ENCODE results near the gene GPC3. TPM values are rescaled to one million over a fixed set of nuclear protein-coding genes. Genes with fewer than 3 reads are reported as not detected.
"Not testable (repeated sequence)": the region's sequence is repeated elsewhere in the genome, so short reads cannot be mapped to it uniquely, and the experiment has no call there.

GPC3 gene
- polyA plus RNA-seq, 1 of the 3 experiments (the other 2 are of a cell fraction): 1.4 TPM

DNA sequence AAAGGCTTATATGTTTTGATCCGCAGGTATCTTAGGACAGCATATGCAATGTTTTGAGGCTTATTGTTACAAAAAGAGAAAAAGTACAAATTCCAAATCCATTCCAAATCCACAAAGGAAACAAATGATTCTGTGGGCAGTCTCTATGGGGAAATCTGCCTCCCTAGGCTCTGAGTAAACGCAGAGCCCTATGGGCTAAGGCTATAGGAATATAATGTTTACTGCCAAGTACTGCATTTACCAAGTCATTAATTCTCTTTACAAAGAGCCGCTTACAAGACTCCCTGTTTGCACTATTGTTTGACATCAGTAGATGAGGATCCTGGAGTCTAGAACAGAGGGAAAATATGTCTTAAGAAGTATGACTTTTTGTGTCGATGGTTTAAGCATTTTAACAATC, 357.7 kb downstream of the GPC3 start:
- Histone ChIP-seq H3K4me1 (ENCODE audit: control insufficient read depth in 1 of 2, insufficient read depth in 2 of 2, low read depth in 1 of 2, low read length in 1 of 2) (no peaks in the 10 kb centered on the region), H3K4me3 (ENCODE audit: low read depth in 2 of 2, low read length in 1 of 2) (no peak overlapping the region), H3K27me3 (ENCODE audit: insufficient read depth) (no peaks in the 10 kb centered on the region), H3K9me3 (no peaks in the 10 kb centered on the region), H3K9ac (no peak overlapping the region), H4K20me1 (ENCODE audit: insufficient read depth) (no peaks in the 10 kb centered on the region), H3K9me2 (no peaks in the 10 kb centered on the region), H3K79me2 (ENCODE audit: insufficient read depth) (no peaks in the 10 kb centered on the region), H3K4me2 (no peak overlapping the region), H2AFZ (ENCODE audit: low read depth) (no peak overlapping the region), H3K27ac (ENCODE audit: low read depth in 2 of 2, low read length in 1 of 2) (no peak overlapping the region), H3F3A (replicated peaks; ENCODE audit: insufficient read depth) (no peaks in the 10 kb centered on the region), H3K36me3 (replicated peaks in 1 of 2; ENCODE audit: control insufficient read depth in 1 of 2, insufficient read depth in 2 of 2, low read length in 1 of 2) (no peaks in the 10 kb centered on the region)
- TF ChIP-seq RCOR1 (IDR thresholded peaks at IDR 0.05; ENCODE audit: low read length) (no peak), SMC3 (IDR thresholded peaks at IDR 0.05; ENCODE audit: low read depth, low read length) (no peak), POLR2AphosphoS5 (IDR thresholded peaks at IDR 0.05; ENCODE audit: low read depth, low read length) (no peak)
- TF ChIP-seq, protein P1, sequence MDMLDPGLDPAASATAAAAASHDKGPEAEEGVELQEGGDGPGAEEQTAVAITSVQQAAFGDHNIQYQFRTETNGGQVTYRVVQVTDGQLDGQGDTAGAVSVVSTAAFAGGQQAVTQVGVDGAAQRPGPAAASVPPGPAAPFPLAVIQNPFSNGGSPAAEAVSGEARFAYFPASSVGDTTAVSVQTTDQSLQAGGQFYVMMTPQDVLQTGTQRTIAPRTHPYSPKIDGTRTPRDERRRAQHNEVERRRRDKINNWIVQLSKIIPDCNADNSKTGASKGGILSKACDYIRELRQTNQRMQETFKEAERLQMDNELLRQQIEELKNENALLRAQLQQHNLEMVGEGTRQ (IDR thresholded peaks at IDR 0.05; ENCODE audit: borderline replicate concordance, low read depth, low read length): no peak
- no peak for DNase-seq
- CTCF ChIA-PET: no interaction called here
- 28% methylated on average over 4 of the region's 4 CpGs for WGBS (ENCODE audit: low lambda C conversion rate)
- POLR2A ChIA-PET: no interaction called here

GRCh38 chrX:133621384-133621783, 364.0 kb downstream of the GPC3 start:
- H3K27ac ChIP-seq (ENCODE audit: low read depth in 2 of 2, low read length in 1 of 2); POLR2A ChIA-PET; H3K9ac ChIP-seq; H2AFZ ChIP-seq (ENCODE audit: low read depth); H3K4me1 ChIP-seq (ENCODE audit: control insufficient read depth in 1 of 2, insufficient read depth in 2 of 2, low read depth in 1 of 2, low read length in 1 of 2); CTCF ChIA-PET; H3F3A ChIP-seq (replicated peaks; ENCODE audit: insufficient read depth); DNase-seq; H3K4me3 ChIP-seq (ENCODE audit: low read depth in 2 of 2, low read length in 1 of 2); H3K4me2 ChIP-seq; H3K79me2 ChIP-seq (ENCODE audit: insufficient read depth); H3K36me3 ChIP-seq (replicated peaks in 1 of 2; ENCODE audit: control insufficient read depth in 1 of 2, insufficient read depth in 2 of 2, low read length in 1 of 2); H3K9me3 ChIP-seq; H3K9me2 ChIP-seq; H3K27me3 ChIP-seq (ENCODE audit: insufficient read depth); H4K20me1 ChIP-seq (ENCODE audit: insufficient read depth): not testable (repeated sequence)
- WGBS (ENCODE audit: low lambda C conversion rate): 24% methylated on average over 8 of the region's 10 CpGs

GRCh38 chrX:133611676-133612075, 373.7 kb downstream of the GPC3 start:
- H3F3A ChIP-seq (replicated peaks; ENCODE audit: insufficient read depth): no peaks in the 10 kb centered on the region
- H3K27ac ChIP-seq (ENCODE audit: low read depth in 2 of 2, low read length in 1 of 2): no peak overlapping the region
- H2AFZ ChIP-seq (ENCODE audit: low read depth): no peak overlapping the region
- WGBS (ENCODE audit: low lambda C conversion rate): 14% methylated on average over 1 of the region's 1 CpG
- no peaks in the 10 kb centered on the region for H3K36me3 ChIP-seq (replicated peaks in 1 of 2; ENCODE audit: control insufficient read depth in 1 of 2, insufficient read depth in 2 of 2, low read length in 1 of 2)
- POLR2A ChIA-PET: no interaction called here
- H3K79me2 ChIP-seq (ENCODE audit: insufficient read depth): no peaks in the 10 kb centered on the region
- H3K9me2 ChIP-seq: no peaks in the 10 kb centered on the region
- H3K9ac ChIP-seq: no peak overlapping the region
- DNase-seq: no peak
- no peak overlapping the region for H3K4me2 ChIP-seq
- H4K20me1 ChIP-seq (ENCODE audit: insufficient read depth): no peaks in the 10 kb centered on the region
- H3K4me1 ChIP-seq (ENCODE audit: control insufficient read depth in 1 of 2, insufficient read depth in 2 of 2, low read depth in 1 of 2, low read length in 1 of 2): no peaks in the 10 kb centered on the region
- no peaks in the 10 kb centered on the region for H3K9me3 ChIP-seq
- CTCF ChIA-PET: no interaction called here
- no peaks in the 10 kb centered on the region for H3K27me3 ChIP-seq (ENCODE audit: insufficient read depth)
- TF ChIP-seq CHD2 (IDR thresholded peaks at IDR 0.05; ENCODE audit: low read length, partially characterized antibody) (no peak), SMC3 (IDR thresholded peaks at IDR 0.05; ENCODE audit: low read depth, low read length) (no peak), TEAD4 (IDR thresholded peaks at IDR 0.05; ENCODE audit: borderline replicate concordance, insufficient read depth) (no peak), NFIC (IDR thresholded peaks at IDR 0.05; ENCODE audit: borderline replicate concordance) (no peak), FOSL2 (IDR thresholded peaks at IDR 0.05; ENCODE audit: borderline replicate concordance, low read depth) (no peak), USF1 (IDR thresholded peaks at IDR 0.05; ENCODE audit: borderline replicate concordance, low read depth) (no peak), RCOR1 (IDR thresholded peaks at IDR 0.05; ENCODE audit: low read length) (no peak), ELF1 (IDR thresholded peaks at IDR 0.05) (no peak), TAF1 (IDR thresholded peaks at IDR 0.05; ENCODE audit: borderline replicate concordance, low read depth, low read length) (no peak), TCF12 (IDR thresholded peaks at IDR 0.05) (no peak), GATA2 (CRISPR knock-in tag; IDR thresholded peaks at IDR 0.05) (no peak), EZH2phosphoT487 (IDR thresholded peaks at IDR 0.05; ENCODE audit: borderline replicate concordance, low read depth) (no peak), GABPA (IDR thresholded peaks at IDR 0.05; ENCODE audit: low read depth) (no peak), SIN3A (IDR thresholded peaks at IDR 0.05; ENCODE audit: borderline replicate concordance, low read depth, low read length) (no peak), RFX5 (IDR thresholded peaks at IDR 0.05; ENCODE audit: low read length) (no peak), FOXJ3 (CRISPR knock-in tag; IDR thresholded peaks at IDR 0.05) (no peak)
- TF ChIP-seq, protein P2, sequence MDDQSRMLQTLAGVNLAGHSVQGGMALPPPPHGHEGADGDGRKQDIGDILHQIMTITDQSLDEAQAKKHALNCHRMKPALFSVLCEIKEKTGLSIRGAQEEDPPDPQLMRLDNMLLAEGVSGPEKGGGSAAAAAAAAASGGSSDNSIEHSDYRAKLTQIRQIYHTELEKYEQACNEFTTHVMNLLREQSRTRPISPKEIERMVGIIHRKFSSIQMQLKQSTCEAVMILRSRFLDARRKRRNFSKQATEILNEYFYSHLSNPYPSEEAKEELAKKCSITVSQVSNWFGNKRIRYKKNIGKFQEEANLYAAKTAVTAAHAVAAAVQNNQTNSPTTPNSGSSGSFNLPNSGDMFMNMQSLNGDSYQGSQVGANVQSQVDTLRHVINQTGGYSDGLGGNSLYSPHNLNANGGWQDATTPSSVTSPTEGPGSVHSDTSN (IDR thresholded peaks at IDR 0.05): no peak
- H3K4me3 ChIP-seq (ENCODE audit: low read depth in 2 of 2, low read length in 1 of 2): no peak overlapping the region

Measured in SK-N-SH (cell line).